ENCODE data around the gene CTDP1.

The CTDP1 gene

DNA sequence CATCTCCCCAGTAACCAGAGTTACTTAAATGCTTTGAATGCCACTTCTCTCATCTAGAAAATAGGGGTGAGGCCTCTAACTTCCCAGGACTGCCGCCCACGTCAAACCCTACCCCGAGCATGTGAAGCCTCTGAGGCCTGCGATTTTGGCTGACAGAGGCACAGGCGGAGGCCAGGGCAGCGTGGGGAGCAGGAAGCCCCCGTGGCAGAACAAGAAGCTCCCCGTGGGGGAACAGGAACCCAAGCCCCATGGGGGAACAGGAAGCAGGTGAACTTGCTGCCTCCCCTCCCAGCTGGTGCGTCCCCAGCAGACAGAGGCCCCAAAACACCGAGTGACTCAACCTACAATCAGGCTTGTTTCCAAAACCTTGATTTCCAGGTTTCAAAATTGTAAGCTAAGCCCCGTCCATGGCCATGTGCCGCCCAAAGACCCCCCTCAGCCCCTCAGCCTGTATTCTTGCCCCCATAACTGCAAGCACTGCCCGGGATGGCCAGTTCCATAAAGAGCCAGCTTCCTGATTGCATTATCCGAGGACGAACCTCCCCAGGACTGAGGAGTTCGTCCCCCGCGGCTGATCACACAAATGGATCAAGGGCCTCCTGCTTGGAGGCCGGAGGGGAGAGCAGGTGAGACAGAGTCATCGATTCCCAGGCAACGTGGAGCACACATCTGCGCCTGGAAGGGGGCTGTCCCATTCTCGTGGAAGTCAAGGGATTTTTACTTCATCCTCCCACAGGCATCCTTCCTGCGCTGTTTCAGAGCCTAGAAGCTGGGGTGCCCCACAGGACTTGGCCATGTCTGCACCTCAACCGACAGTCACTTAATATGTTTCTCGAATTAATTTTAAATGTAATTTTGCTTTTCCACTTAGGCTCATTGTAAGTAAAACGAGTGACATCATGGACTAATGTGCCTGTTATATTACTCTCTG is 36.3 kb upstream of the CTDP1 start:
- DNase-seq (ENCODE audit: low spot score) = no peak

- peak; percentile 65 for DNase-seq (ENCODE audit: low spot score)
Observed at GRCh38 chr18:79644006-79644665, 35.5 kb upstream of the CTDP1 start.

DNA sequence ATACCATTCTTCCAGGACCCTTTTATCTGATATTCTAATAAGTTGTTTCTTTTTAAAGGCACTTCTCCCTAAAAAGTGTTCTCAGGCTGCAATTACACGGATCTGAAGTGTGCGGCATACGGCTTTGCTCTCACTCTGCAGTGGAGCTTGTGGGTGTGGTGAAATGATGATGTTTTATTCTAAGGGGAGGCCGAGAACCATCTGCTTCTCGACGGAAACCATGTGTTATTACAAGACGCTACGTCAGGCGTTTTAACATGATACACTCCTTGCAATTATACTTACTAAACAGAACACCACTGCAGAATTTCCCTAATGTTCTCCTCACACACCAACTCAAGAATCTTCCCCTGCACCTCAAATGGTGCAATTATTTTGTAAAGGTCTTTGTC is 34.9 kb upstream of the CTDP1 start:
- DNase-seq (ENCODE audit: low spot score) = no peak

- no peak for DNase-seq (ENCODE audit: low spot score)
Observed at GRCh38 chr18:79645291-79645983, 34.2 kb upstream of the CTDP1 start.

DNA sequence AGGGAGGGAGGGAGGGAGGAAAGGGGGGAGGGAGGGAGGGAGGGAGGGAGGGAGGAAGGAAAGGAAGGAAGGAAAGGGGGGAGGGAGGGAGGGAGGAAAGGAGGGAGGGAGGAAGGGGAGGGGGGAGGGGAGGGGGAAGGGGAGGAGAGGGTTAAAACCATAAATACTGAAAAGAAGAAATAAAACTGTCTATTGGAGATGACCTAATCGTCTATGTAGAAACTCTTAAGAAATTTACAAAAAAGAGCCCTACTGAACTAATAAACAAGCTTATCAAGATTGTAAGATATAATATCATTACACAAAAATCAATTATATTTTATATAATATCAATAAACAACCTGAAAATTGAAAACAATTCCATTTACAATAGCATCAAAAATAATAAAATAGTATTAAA is 32.3 kb upstream of the CTDP1 start:
- DNase-seq (ENCODE audit: low spot score) = no peak

DNA sequence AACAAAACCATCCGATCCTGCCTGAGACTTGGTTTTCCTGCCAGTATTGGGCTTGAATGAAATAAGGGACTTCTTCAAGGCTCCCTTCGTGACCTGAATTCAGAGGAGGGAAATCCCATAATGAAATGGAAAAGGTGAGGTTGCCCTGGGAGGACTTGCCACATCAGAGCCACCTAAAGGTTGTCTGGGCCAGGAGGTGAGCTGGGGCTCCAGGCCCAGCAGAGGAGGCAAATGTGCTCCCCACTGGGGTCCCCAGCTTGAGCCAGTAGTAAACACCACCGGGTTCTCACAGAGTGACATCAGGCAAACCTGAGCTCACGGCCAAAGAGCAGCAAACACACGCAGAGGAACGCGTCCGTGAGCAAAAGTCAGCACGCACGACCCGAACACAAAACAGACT is 28.6 kb upstream of the CTDP1 start:
- no peak for DNase-seq (ENCODE audit: low spot score)

- DNase-seq (ENCODE audit: low spot score) = no peak
Observed at GRCh38 chr18:79657342-79657996, 22.1 kb upstream of the CTDP1 start.

DNA sequence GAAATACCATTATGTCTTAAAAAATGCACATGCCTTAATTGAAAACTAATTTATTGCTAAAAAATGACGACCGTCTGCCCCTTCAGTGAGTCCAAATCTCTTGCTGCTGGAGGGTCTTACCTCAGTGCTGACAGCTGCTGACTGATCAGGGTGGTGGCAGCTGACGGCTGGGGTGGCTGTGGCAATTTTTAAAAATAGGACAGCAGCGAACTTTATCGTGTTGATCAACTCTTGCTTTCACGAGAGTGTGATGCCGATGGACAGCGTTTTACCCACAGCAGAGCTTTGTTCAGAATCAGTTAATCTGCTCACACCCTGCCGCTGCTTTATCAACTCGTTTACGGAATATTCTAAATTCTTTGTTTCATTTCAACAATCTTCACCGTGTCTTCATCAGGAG is 21.2 kb upstream of the CTDP1 start:
- no peak for DNase-seq (ENCODE audit: low spot score)

- DNase-seq (ENCODE audit: low spot score) = no peak
Observed at GRCh38 chr18:79659733-79660132, 19.9 kb upstream of the CTDP1 start.

- DNase-seq (ENCODE audit: low spot score) = no peak
Observed at GRCh38 chr18:79662034-79662433, 17.6 kb upstream of the CTDP1 start.

DNA sequence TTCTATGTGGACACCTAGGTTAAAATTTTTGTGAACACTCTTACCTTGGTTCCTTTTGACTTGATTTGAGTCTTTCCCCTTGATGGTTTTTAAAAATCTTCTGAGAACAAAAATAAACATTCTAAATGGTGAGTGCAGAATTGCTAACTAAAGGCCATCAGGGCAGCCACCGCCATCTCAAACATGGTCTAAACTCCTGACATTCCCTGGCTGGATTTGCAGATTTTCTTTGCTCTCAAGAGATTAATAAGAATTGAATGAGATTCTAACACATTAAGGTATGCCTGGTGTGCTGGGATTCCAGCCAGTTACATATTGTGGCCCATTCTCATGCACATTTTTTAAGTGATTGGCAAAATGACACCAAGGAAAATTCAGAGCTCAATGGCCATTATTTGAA is 17.2 kb upstream of the CTDP1 start:
- DNase-seq (ENCODE audit: low spot score) = no peak

DNA sequence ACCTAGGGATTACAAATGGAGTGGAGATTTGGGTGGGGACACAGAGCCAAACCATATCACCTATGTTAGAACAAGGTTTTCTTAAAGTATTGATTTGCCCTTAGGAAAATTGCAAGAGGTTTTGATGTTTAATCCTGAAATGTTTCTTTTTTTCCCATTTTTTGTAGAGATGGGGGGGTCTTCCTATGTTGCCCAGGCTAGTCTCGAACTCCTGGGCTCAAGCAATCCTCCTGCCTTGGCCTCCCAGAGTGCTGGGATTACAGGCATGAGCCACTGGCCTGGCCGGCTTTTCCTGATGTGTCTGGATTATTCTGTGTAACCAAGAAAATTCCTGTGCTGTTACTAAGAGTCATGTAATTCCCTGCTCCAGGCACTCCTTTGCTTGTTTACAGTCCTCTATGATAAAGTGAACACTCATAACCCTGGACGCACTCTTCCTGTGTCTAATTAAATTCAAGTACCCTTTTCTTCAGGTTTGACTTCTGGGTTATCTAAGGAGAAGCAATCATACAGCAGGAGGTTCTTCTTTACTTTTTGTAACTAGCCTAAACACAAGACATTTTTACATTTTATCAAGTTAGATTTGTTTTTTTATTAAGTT is 15.0 kb upstream of the CTDP1 start:
- DNase-seq (ENCODE audit: low spot score) = no peak

- DNase-seq (ENCODE audit: low spot score) = no peak
Observed at GRCh38 chr18:79668203-79668602, 11.4 kb upstream of the CTDP1 start.

GRCh38 chr18:79672490-79673276 is 6.9 kb upstream of the CTDP1 start:
- DNase-seq (ENCODE audit: low spot score) = no peak

DNA sequence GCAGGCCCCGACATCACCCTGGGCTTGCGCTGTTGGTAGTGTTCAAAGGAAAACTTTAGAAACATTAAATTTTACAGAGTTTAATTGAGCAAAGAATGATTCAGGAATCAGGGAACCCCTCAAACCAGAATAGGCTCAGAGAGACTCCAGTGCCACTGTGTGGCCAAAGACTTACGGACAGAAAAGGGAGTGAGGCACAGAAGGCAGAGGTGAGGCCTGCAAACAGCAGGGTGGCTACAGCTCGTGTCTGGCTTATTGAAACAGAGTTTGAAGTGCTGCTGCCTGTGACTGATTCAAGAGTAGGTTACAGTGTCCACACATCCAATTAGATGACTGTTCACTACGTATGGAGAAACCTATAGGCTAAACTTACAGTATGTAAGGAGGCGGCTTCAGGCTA is 2.4 kb upstream of the CTDP1 start:
- no peak for DNase-seq (ENCODE audit: low spot score)

DNA sequence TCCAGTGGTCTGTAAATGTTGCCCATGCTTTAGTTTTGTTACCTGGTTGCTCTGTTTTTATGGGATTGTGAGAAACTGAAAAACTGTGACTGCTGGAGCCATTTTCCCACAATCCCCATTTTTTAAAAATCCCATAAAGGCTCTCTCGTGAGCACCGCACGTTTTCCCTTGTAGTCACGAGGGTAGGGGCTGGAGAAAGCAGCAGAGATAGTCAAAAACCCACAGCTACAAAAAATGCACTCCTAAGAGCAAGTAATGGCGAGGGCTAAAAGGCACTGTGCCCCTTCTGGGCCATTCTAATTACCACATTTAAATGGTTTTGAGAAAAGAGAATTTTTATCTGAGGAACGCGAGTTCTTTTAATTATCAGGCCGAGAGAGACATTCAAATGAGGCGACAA is 1.8 kb upstream of the CTDP1 start:
- DNase-seq (ENCODE audit: low spot score) = no peak

GRCh38 chr18:79678665-79679551 is 695 bp upstream of the CTDP1 start:
- peak; percentile 98 for DNase-seq (ENCODE audit: low spot score)

DNA sequence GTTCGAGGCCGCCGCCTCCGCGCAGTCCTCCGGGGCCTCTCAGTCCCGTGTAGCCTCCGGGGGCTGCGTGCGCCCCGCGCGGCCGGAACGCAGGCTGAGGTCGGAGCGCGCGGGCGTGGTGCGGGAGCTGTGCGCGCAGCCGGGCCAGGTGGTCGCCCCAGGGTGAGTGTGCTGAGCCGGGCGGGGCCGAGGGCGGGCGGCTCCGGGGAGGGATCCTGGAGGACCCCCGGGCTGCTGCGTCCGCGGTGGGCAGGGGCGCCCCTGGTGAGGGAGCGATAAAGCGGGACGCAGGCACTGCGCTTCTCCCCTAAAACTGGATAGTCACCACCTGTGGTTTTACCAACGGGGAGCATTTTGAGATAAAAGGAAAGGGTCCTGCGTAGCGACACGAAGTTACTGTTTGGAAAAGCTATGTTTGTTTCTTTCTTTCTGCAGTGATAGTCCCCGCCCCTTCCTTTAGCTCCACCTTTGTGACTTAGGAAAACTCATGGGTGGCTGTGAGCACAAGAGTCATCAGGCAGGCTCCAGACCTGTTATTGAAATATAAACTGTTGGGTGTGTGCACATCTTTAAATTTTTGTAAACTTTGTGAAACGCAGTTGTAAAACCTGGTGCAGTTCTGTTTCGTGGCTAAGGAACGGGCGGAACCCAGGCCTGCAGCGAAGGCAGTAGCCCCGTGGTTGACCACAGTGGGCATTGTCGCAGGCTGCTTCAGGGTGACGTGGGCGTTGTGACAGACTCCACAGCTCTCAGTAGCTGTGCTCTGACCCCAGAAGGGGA is 687 bp downstream of the CTDP1 start:
- DNase-seq (ENCODE audit: low spot score) = peak; percentile 49

DNA sequence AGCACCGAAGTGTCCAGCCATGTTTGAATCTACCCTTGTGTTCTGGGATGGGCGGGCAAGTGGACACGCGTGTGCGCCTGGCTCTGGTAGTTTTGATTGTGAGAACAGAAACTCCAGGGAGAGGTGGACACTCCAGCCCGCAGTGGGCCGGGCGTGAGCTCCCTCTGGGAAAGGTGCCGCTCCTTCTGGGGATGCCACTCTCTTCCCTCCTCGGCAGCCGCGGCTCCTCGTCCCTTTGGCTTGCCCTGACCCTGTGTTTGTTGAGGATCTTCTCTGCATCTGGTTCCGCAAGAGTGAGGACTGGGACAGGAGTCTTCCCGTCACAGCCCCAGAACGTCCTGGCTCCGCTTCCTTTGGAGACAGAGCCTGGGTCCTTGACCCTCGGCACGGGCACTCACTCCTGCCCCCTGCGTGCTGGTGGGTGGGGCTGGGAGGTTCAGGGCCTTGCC is 1.3 kb downstream of the CTDP1 start:
- DNase-seq (ENCODE audit: low spot score) = no peak
